A673 (cell line): ENCODE measurements around the gene SLC19A1. TPM values are rescaled to one million over a fixed set of nuclear protein-coding genes. Genes with fewer than 3 reads are reported as not detected.

Experiments
- BruUV-seq: library from RNA; stranded (reverse); fragments of 400-500 nt; replicated peaks from 2 replicates; lab custom pipeline; 2021; lab: Mats Ljungman, UMichigan
- CTCF ChIA-PET: fragments of 300-600 bp; sonication (Branson Sonifier 250); formaldehyde crosslinking; loops from one replicate; lab custom pipeline; 2022; ENCODE audit warnings: antibody characterized with exemption; lab: Charles Lee
- POLR2A ChIA-PET: fragments of 300-600 bp; sonication (Branson Sonifier 250); formaldehyde crosslinking; loops from one replicate; lab custom pipeline; 2022; ENCODE audit warnings: antibody characterized with exemption; ENCODE audit not compliant: low non-redundant PET; lab: Charles Lee
- DNase-seq: peaks from one replicate; pipeline ENCODE4 v3.0.0-alpha.2; 2015; ENCODE audit warnings: low spot score
- H3K27ac ChIP-seq: fragments of 200-600 bp; sonication (generic); 2 replicates; pipeline ENCODE4 v1.5.1; 2016; ENCODE audit warnings: mixed run types, low read depth, mild to moderate bottlenecking, mixed read lengths, antibody characterized with exemption, low read length; ENCODE audit not compliant: poor library complexity, severe bottlenecking
- H3K27me3 ChIP-seq: fragments of 200-600 bp; sonication (generic); replicated peaks from 2 replicates; pipeline ENCODE4 v1.6.1; 2017; ENCODE audit warnings: mixed run types, low read depth, mild to moderate bottlenecking, mixed read lengths, antibody characterized with exemption, low read length; ENCODE audit not compliant: insufficient read depth, poor library complexity
- H3K36me3 ChIP-seq: fragments of 200-600 bp; sonication (generic); 2 replicates; pipeline ENCODE4 v1.6.1; 2016; ENCODE audit warnings: mixed run types, mild to moderate bottlenecking, mixed read lengths, antibody characterized with exemption, low read length; ENCODE audit not compliant: insufficient read depth, poor library complexity, severe bottlenecking
- H3K4me1 ChIP-seq: fragments of 200-600 bp; sonication (generic); 2 replicates; pipeline ENCODE4 v1.6.1; 2017; ENCODE audit warnings: mixed run types, mild to moderate bottlenecking, mixed read lengths, antibody characterized with exemption, low read length; ENCODE audit not compliant: insufficient read depth, poor library complexity, severe bottlenecking
- H3K4me3 ChIP-seq: fragments of 200-600 bp; sonication (generic); 2 replicates; pipeline ENCODE4 v1.5.1; 2016; ENCODE audit warnings: low read depth, mixed run types, mild to moderate bottlenecking, mixed read lengths, low read length; ENCODE audit not compliant: poor library complexity, severe bottlenecking
- H3K9me3 ChIP-seq: fragments of 200-600 bp; sonication (generic); 2 replicates; pipeline ENCODE4 v1.6.1; 2016; ENCODE audit warnings: mixed run types, low read depth, mild to moderate bottlenecking, mixed read lengths, antibody characterized with exemption, low read length; ENCODE audit not compliant: poor library complexity, severe bottlenecking
- EZH2 ChIP-seq: fragments of 200-600 bp; sonication (generic); IDR thresholded peaks from 2 replicates; pipeline ENCODE4 v1.6.1; 2017; ENCODE audit warnings: borderline replicate concordance, low read depth, mild to moderate bottlenecking, mixed read lengths, antibody characterized with exemption, low read length; ENCODE audit not compliant: poor library complexity, severe bottlenecking
- intact Hi-C: fragments of 100-400 bp; cut with micrococcal nuclease; formaldehyde crosslinking; loops from one replicate; pipeline ENCODE4 v1.10.0; 2022; ENCODE audit not compliant: unreplicated experiment
- total RNA-seq: library from RNA; stranded (reverse); gene quantifications from 2 replicates; pipeline ENCODE4 v1.2.3, GENCODE V29; 2021
- TF ChIP-seq, protein P1 (sequence below): fragments of 300-800, 200-600 bp; sonication (generic); conservative IDR thresholded peaks from 2 replicates; pipeline ENCODE4 v1.5.1; 2017; ENCODE audit warnings: low read depth, mild to moderate bottlenecking, antibody characterized with exemption, low read length, moderate library complexity, mixed read lengths

Gene SLC19A1
- total RNA-seq, 1 experiment from 2014 or later, result 72.1 TPM

GRCh38 chr21:45487891-45488600 lies 54.2 kb downstream of the SLC19A1 start:
- Histone ChIP-seq H3K27ac (no peak overlapping the region), H3K27me3 (no peaks in the 10 kb centered on the region), H3K9me3 (no peaks in the 10 kb centered on the region), H3K4me1 (no peaks in the 10 kb centered on the region), H3K36me3 (no peaks in the 10 kb centered on the region), H3K4me3 (no peak overlapping the region)
- BruUV-seq, result no TSS peak
- CTCF ChIA-PET, result no interaction called here
- TF ChIP-seq EZH2, result no peak
- TF ChIP-seq, protein P1, sequence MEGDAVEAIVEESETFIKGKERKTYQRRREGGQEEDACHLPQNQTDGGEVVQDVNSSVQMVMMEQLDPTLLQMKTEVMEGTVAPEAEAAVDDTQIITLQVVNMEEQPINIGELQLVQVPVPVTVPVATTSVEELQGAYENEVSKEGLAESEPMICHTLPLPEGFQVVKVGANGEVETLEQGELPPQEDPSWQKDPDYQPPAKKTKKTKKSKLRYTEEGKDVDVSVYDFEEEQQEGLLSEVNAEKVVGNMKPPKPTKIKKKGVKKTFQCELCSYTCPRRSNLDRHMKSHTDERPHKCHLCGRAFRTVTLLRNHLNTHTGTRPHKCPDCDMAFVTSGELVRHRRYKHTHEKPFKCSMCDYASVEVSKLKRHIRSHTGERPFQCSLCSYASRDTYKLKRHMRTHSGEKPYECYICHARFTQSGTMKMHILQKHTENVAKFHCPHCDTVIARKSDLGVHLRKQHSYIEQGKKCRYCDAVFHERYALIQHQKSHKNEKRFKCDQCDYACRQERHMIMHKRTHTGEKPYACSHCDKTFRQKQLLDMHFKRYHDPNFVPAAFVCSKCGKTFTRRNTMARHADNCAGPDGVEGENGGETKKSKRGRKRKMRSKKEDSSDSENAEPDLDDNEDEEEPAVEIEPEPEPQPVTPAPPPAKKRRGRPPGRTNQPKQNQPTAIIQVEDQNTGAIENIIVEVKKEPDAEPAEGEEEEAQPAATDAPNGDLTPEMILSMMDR, result no peak
- DNase-seq, result no peak
- POLR2A ChIA-PET, result no interaction called here
- intact Hi-C loops, result no loop called here

GRCh38 chr21:45487161-45487806 lies 55.0 kb downstream of the SLC19A1 start:
- TF ChIP-seq, protein P1, result no peak
- no peak for TF ChIP-seq EZH2
- Histone ChIP-seq H3K4me3 (no peak overlapping the region), H3K36me3 (no peaks in the 10 kb centered on the region), H3K27ac (no peak overlapping the region), H3K9me3 (no peaks in the 10 kb centered on the region), H3K27me3 (no peaks in the 10 kb centered on the region), H3K4me1 (no peaks in the 10 kb centered on the region)
- ChIA-PET POLR2A (no interaction called here), CTCF (no interaction called here)
- no peak for DNase-seq
- intact Hi-C loops, result no loop called here
- no TSS peak for BruUV-seq

DNA sequence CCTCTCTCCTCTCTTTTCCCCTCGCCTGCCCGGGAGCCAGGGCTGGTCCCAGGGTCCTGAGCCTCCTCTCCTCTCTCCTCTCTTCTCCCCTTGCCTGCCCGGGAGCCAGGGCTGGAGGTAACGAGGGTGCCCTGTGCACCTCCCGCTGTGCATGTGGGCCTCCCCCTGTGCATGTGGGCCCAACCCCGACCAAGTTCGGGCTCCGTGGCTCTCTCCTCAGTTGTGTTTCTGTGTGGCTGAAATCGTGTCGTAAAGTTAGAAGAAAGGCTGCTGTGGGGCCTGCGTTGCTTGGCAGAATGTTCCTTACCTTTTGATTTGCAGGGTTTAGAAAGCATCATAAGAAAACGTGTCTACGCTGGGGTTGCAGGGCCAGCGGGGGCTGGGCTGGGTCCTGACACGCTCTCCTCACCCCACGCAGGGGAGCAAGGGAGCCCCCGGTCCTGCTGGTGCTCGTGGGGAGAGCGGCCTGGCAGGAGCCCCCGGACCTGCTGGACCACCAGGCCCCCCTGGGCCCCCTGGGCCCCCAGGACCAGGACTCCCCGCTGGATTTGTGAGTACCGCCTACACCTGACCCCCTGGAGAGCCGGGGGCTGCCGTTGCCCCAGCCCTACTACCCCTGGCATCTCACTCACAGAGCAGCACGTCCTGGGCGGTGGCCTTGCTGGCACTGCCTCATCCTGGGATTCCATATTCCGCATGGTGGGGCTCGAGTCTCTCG lies 55.6 kb downstream of the SLC19A1 start:
- no peaks in the 10 kb centered on the region for H3K27me3 ChIP-seq
- no peaks in the 10 kb centered on the region for H3K36me3 ChIP-seq
- POLR2A ChIA-PET, result no interaction called here
- CTCF ChIA-PET, result no interaction called here
- intact Hi-C loops, result no loop called here
- no peak for TF ChIP-seq EZH2
- TF ChIP-seq, protein P1, result no peak
- H3K27ac ChIP-seq, result no peak overlapping the region
- no peaks in the 10 kb centered on the region for H3K9me3 ChIP-seq
- no peak for DNase-seq
- no peaks in the 10 kb centered on the region for H3K4me1 ChIP-seq
- H3K4me3 ChIP-seq, result no peak overlapping the region
- BruUV-seq, result no TSS peak
